ENCODE data around the gene ZSCAN20.

DNA sequence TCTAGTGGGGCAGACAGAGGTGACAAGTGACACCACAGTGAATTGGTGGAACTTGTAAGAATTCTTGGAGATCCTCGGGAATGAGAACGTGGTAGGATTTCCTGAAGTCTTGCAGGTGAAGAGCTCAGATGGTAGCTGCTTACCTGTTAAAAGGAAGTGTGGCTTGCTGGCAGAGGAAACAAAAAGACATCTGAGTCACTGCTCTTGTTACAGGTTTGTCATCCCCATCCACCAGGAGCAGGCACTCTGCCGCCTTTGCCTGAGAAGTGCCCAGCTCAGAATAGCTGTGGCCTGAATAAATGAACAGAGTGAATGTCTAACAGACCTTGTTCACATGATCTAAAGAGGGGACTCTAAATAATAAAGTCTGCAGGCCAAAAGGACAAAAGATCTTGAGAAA is 12.3 kb upstream of the ZSCAN20 start:
- TF ChIP-seq, protein P1, sequence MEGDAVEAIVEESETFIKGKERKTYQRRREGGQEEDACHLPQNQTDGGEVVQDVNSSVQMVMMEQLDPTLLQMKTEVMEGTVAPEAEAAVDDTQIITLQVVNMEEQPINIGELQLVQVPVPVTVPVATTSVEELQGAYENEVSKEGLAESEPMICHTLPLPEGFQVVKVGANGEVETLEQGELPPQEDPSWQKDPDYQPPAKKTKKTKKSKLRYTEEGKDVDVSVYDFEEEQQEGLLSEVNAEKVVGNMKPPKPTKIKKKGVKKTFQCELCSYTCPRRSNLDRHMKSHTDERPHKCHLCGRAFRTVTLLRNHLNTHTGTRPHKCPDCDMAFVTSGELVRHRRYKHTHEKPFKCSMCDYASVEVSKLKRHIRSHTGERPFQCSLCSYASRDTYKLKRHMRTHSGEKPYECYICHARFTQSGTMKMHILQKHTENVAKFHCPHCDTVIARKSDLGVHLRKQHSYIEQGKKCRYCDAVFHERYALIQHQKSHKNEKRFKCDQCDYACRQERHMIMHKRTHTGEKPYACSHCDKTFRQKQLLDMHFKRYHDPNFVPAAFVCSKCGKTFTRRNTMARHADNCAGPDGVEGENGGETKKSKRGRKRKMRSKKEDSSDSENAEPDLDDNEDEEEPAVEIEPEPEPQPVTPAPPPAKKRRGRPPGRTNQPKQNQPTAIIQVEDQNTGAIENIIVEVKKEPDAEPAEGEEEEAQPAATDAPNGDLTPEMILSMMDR (conservative IDR thresholded peaks at IDR 0.05; ENCODE audit: low read length): no peak
- TF ChIP-seq EZH2phosphoT487 (IDR thresholded peaks at IDR 0.05; ENCODE audit: borderline replicate concordance, low read depth, low read length): no peak

Measured in OCI-LY7 (cell line).